AG10803 (cell line): Measurements from ENCODE around the gene MCM5.

ENCODE experiments used
- DNase-seq: peaks from one replicate; pipeline ENCODE4 v3.0.0; 2010; ENCODE audit warnings: low read depth
- H3K4me3 ChIP-seq: 2 replicates; pipeline ENCODE4 v1.5.1; 2011; ENCODE audit warnings: mild to moderate bottlenecking, low read length, control low read depth
- CTCF ChIP-seq: conservative IDR thresholded peaks from 2 replicates; pipeline ENCODE4 v1.5.1; 2011; ENCODE audit warnings: mild to moderate bottlenecking, low read length, control low read depth, inconsistent platforms

MCM5 gene

GRCh38 chr22:35384975-35385588 is 14.9 kb upstream of the MCM5 start:
- DNase-seq, result no peak
- peak overlapping the region; percentile 38 for H3K4me3 ChIP-seq
- no peak for TF ChIP-seq CTCF

- no peak for TF ChIP-seq CTCF
- H3K4me3 ChIP-seq, result no peak overlapping the region
- no peak for DNase-seq
These were observed 13.2 kb upstream of the MCM5 start for GRCh38 chr22:35386670-35387288.

GRCh38 chr22:35390933-35391332 is 9.0 kb upstream of the MCM5 start:
- H3K4me3 ChIP-seq, result no peak overlapping the region
- DNase-seq, result no peak
- no peak for TF ChIP-seq CTCF

- no peak overlapping the region for H3K4me3 ChIP-seq
- DNase-seq, result no peak
- no peak for TF ChIP-seq CTCF
These were observed 7.6 kb upstream of the MCM5 start for GRCh38 chr22:35392357-35392756.

- DNase-seq, result no peak
- TF ChIP-seq CTCF, result no peak
These were observed 6.6 kb upstream of the MCM5 start for GRCh38 chr22:35393116-35394010.

GRCh38 chr22:35394011-35394312 is 6.0 kb upstream of the MCM5 start:
- no peak for DNase-seq
- TF ChIP-seq CTCF, result no peak

More at GRCh38 chr22:35393116-35394010, 6.6 kb upstream of the MCM5 start:
- no peak overlapping the region for H3K4me3 ChIP-seq

More at GRCh38 chr22:35394011-35394312, 6.0 kb upstream of the MCM5 start:
- H3K4me3 ChIP-seq, result no peak overlapping the region
